Kidney (tissue), 22 donors: ENCODE measurements around the gene LCN1. TPM values are rescaled to one million over a fixed set of nuclear protein-coding genes. Genes with fewer than 3 reads are reported as not detected.
A peak's percentile ranks its signal among the peaks of the same experiment; 100 is the strongest.

Source experiments
- DNase-seq, 5 donors: peaks; one replicate each; pipeline ENCODE4 v3.0.0-alpha.2; 2013 to 2020
- FAIRE-seq: peaks from 2 replicates; lab custom pipeline; 2012; peaks lifted over from hg19 to GRCh38; lab: Jason Lieb, UNC
- H3K27ac ChIP-seq, 2 donors: one replicate each; pipeline ENCODE4 v1.7.0; 2013; ENCODE audit warnings: low read depth in 2 of 2, low read length in 2 of 2, inconsistent platforms in 1 of 2
- H3K27me3 ChIP-seq: one replicate; pipeline ENCODE4 v1.7.1; 2013; ENCODE audit warnings: low read length, inconsistent platforms; ENCODE audit not compliant: control insufficient read depth, insufficient read depth
- H3K36me3 ChIP-seq, 3 donors: one replicate each; pipeline versions ENCODE4 v1.7.0 to v1.7.1; 2013; ENCODE audit warnings: low read length in 3 of 3, control low read depth in 1 of 3, inconsistent platforms in 1 of 3; ENCODE audit not compliant: insufficient read depth in 3 of 3, control insufficient read depth in 2 of 3
- H3K4me1 ChIP-seq, 3 donors: one replicate each; pipeline versions ENCODE4 v1.7.0 to v1.7.1; 2013; ENCODE audit warnings: low read length in 3 of 3, inconsistent platforms in 1 of 3, low read depth in 1 of 3; ENCODE audit not compliant: control insufficient read depth in 2 of 3, insufficient read depth in 2 of 3
- H3K4me3 ChIP-seq, 3 donors: one replicate each; pipeline versions ENCODE4 v1.7.0 to v1.8.1; 2013; ENCODE audit warnings: low read length in 3 of 3, control low read depth in 1 of 3, inconsistent platforms in 1 of 3
- H3K9ac ChIP-seq, 3 donors: one replicate each; pipeline versions ENCODE4 v1.7.0 to v1.7.1; 2013; ENCODE audit warnings: low read length in 3 of 3, control low read depth in 1 of 3, inconsistent platforms in 1 of 3
- H3K9me3 ChIP-seq, 3 donors: one replicate each; pipeline versions ENCODE4 v1.7.0 to v1.7.1; 2013; ENCODE audit warnings: low read length in 3 of 3, control low read depth in 1 of 3, inconsistent platforms in 1 of 3; ENCODE audit not compliant: control insufficient read depth in 2 of 3, insufficient read depth in 1 of 3
- CTCF ChIP-seq: IDR thresholded peaks from 3 replicates; pipeline ENCODE4 v1.5.1; 2012; ENCODE audit warnings: mild to moderate bottlenecking, moderate library complexity, borderline replicate concordance; ENCODE audit not compliant: insufficient read depth; ENCODE audit errors: extremely low read depth
- intact Hi-C: fragments of 100-400 bp; cut with DNase I; formaldehyde crosslinking; loops from one replicate; pipeline ENCODE4 v1.11.1; 2022
- long read RNA-seq, 10 donors: library from polyadenylated mRNA in 1 of 10; unstranded in 1 of 10; transcript quantifications; one replicate each; pipeline ENCODE4 v2.0.0 and lab custom pipeline, GENCODE V29; 2021 to 2026
- polyA plus RNA-seq: library from polyadenylated mRNA; stranded (reverse); fragments of 350-450 nt; fragmentation: Illumina TruSeq; extraction: RNeasy Lipid Tissue Mini Kit (QIAGEN cat#74804); gene quantifications from one replicate; pipeline ENCODE4 v1.2.3, GENCODE V29; 2014; ENCODE audit warnings: low read depth, low replicate concordance; ENCODE audit not compliant: insufficient read depth
- total RNA-seq: library from RNA; stranded (reverse); fragmentation: NEBNext Ultra II Directional; extraction: Animal tissue kit (Norgen Biotek cat#: 25700); gene quantifications from one replicate; pipeline ENCODE4 v1.2.1, GENCODE V29; 2021
- donor health status: control.
- donor health status: control.
- donor health status: control.
- donor health status: control.
- donor health status: control.
- donor health status: DM: yes; HTN: yes; CAD: no.
- donor health status: Normal renal cell carcinoma (clear cell type).

Gene LCN1
- total RNA-seq (not detected), polyA plus RNA-seq (not detected)
- long read RNA-seq, donor 1, partial matches to known transcripts, result 0 of 1 reads
- long read RNA-seq, donor 1, other reads (novel, unspliced or antisense), result 0 of 1 reads
- long read RNA-seq, donor 2, result 0 reads
- long read RNA-seq, donor 3, result 0 reads
- long read RNA-seq, donor 4, result 0 reads
- long read RNA-seq, donor 5, result 0 reads
- long read RNA-seq, donor 6, result 0 reads
- long read RNA-seq, donor 7, result 0 reads
- long read RNA-seq, donor 8, result 0 reads
- long read RNA-seq, donor 9, result 0 reads
- long read RNA-seq, donor 10, result 0 reads

DNA sequence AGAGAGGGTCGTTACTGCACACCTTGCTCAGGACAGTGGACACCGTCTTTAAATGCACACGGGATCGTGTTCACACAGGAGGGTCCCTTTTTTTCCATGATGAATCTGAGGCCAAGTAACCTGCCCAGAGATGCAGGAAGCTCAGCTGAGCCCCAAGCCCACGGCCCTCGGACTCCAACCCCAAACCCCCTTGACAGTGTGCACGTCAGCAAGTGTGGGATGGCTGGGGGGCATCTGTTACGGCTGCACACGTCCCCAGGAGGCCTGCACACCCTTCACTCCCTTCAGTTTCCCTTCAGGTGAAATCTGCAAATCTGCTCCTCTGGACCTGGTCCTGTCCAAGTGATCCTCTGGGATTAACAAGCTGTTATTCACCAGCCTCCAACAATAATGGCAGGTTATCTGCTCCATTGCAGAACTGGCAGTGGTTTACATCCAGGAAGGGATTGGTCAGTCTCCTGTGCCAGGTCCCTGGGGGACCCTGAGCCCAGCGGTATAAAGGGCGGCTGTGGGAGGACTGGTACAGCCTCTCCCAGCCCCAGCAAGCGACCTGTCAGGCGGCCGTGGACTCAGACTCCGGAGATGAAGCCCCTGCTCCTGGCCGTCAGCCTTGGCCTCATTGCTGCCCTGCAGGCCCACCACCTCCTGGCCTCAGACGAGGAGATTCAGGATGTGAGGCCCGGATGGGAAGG is at the start of gene LCN1:
Gene LCN1, plus strand, starts transcription at position 525 of the 692 bp plus-strand sequence. Its CDS starts 58 bp downstream, at position 583.
- Histone ChIP-seq H3K9ac (no peak within 1 kb of the TSS), H3K4me1 (no peaks in the 10 kb centered on the region), H3K9me3 (no peaks in the 10 kb centered on the region), H3K4me3 (no peak within 1 kb of the TSS), H3K27ac (no peak within 1 kb of the TSS), H3K36me3 (no peaks in the 10 kb centered on the region), H3K27me3 (no peaks in the 10 kb centered on the region)
- DNase-seq (no peak), FAIRE-seq (no peak)
- no peak for TF ChIP-seq CTCF
- intact Hi-C loops, result no loop called here

DNA sequence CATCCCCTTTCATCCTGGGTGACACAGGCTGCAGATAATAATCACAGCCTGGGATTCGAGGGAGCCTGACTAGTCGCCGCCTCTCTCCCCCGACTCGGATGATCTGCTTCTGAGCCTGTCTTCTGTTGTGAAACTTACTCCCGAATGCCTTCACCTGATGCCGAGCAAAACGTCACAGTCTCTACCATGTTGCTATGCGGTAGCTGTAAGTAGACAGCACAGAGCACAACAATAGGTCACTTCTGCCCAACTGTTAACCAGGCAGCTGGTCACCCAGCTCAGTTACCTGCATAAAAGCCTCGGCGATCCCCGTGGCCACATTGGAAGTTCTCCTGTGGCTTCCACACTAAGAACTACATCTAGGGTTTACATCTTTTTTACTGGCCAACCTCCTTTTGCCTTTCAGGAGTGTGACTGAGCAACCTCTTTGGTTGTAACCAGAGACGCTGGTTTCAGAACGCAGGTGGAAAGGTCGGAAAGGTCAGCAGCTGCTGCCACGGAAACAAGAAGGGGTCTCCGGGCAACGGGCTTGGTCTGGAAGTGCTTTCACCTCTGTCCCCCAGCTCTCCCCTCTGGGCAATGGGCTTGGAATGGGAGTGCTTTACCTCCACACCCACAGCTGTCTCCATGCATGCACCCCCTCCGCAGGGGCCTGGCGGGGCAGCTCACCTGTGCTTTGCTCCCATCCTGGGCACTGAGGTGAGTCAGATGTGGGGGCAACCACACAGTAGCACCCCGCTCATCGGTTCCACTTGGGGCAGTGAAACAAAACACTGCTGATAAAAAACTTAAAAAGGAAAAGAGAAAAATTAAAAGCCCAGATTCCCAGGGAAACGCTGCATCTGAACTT is 49.2 kb upstream of the LCN1 start:
- no peak for TF ChIP-seq CTCF
- no peaks in the 10 kb centered on the region for H3K27me3 ChIP-seq
- H3K9ac ChIP-seq, result no peak overlapping the region
- no peaks in the 10 kb centered on the region for H3K4me1 ChIP-seq
- DNase-seq (peak; percentile 40 to 93 (median 90)), FAIRE-seq (no peak)
- H3K36me3 ChIP-seq, result no peaks in the 10 kb centered on the region
- no peak overlapping the region for H3K4me3 ChIP-seq
- H3K9me3 ChIP-seq, result no peaks in the 10 kb centered on the region
- no peak overlapping the region for H3K27ac ChIP-seq
- intact Hi-C loops, result no loop called here

DNA sequence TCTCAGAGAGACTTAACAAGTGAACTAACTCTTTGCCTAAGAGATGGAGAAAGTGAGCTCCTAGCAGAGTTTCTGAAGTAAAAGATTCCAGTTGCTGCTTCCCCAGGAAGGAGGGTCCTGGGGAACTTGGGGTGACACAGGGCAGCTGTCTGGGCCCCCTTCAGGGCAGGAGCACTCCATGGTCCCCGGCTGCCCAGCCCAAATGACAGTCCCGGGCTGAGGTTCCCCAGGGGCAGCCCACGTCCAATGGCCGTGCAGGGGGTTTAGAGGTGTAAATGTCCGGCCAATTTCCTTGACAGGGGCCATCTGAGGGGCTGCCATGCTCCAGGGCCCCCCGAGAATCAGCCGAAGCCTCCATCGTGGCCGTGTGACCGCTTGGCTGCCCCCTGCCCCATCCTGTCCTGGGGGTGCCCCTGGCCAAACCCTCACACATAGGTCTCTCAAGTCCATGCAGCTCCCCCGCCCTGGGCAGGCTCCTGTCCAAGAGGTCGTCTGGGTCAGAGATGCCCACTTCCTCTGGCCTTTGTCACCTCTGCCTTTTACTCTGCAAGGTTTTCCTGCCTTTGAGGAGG is 47.2 kb upstream of the LCN1 start:
- Histone ChIP-seq H3K9me3 (no peaks in the 10 kb centered on the region), H3K27me3 (no peaks in the 10 kb centered on the region), H3K4me3 (no peak overlapping the region), H3K9ac (no peak overlapping the region), H3K4me1 (no peaks in the 10 kb centered on the region), H3K27ac (no peak overlapping the region), H3K36me3 (no peaks in the 10 kb centered on the region)
- DNase-seq (peak in 1 of 5 donors; percentile 64), FAIRE-seq (no peak)
- intact Hi-C loops, result no loop called here
- TF ChIP-seq CTCF, result no peak
